ENCODE measurements around the gene ZNRF1. TPM values are rescaled to one million over a fixed set of nuclear protein-coding genes. Genes with fewer than 3 reads are reported as not detected.

ZNRF1 gene
- total RNA-seq, 3 donors from 2014 or later, result 12.8 to 27.5 (median 24.4) TPM

DNA sequence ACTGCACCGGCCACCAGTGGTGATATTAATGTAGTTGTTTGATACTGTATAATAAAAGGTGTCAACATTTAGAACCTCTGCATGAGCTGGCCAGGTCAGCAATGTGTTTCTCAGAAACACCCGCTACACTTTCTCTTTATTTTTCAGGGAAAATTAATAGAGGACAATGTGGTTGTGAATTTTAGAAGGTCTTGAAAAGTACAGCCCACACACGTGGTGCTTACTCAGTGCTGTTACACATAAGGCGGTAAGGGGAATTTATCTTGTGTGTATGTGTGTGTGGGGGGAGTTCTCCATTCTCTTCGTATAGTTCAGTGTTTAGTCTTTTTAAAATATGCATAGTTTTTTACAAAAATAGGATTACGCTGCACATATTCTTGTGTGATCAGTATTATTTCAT, 145.1 kb downstream of the ZNRF1 start:
- Histone ChIP-seq H3K27me3 (no peaks in the 10 kb centered on the region), H3K9me3 (peaks cover 9 to 11% of the 10 kb centered on the region in 2 donors), H3K4me1 (no peaks in the 10 kb centered on the region), H3K4me3 (no peak overlapping the region), H3K36me3 (no peaks in the 10 kb centered on the region), H3K27ac (no peak overlapping the region)
- no peak for TF ChIP-seq POLR2AphosphoS5 (IDR thresholded peaks at IDR 0.05)
- TF ChIP-seq POLR2A (IDR thresholded peaks at IDR 0.05), result no peak
- TF ChIP-seq, protein P1, sequence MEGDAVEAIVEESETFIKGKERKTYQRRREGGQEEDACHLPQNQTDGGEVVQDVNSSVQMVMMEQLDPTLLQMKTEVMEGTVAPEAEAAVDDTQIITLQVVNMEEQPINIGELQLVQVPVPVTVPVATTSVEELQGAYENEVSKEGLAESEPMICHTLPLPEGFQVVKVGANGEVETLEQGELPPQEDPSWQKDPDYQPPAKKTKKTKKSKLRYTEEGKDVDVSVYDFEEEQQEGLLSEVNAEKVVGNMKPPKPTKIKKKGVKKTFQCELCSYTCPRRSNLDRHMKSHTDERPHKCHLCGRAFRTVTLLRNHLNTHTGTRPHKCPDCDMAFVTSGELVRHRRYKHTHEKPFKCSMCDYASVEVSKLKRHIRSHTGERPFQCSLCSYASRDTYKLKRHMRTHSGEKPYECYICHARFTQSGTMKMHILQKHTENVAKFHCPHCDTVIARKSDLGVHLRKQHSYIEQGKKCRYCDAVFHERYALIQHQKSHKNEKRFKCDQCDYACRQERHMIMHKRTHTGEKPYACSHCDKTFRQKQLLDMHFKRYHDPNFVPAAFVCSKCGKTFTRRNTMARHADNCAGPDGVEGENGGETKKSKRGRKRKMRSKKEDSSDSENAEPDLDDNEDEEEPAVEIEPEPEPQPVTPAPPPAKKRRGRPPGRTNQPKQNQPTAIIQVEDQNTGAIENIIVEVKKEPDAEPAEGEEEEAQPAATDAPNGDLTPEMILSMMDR (IDR thresholded peaks at IDR 0.05), result no peak
- no peak for DNase-seq (ENCODE audit: low spot score in 2 of 2)
- intact Hi-C loops (cut with DNase I; ENCODE audit: low total_unique reads), result no loop called here

DNA sequence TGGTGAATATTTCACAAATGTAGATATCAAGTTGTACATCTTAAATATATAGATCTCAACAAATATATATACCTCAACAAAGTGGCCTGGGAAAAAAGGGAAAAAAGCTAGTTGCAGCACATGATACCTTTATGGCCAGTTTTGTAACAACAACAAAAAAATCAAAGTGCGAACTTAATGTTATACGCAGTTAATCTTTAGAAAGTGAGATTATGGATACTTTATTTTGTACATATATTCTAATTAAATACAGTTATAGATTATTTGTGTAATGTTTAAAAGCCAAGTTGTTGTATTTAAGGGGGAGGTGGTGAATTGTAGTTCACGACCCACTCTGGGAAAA, 149.1 kb downstream of the ZNRF1 start:
- no peaks in the 10 kb centered on the region for H3K4me1 ChIP-seq
- H3K27ac ChIP-seq, result peak overlapping the region; percentile 96 to 97
- intact Hi-C loops (cut with DNase I; ENCODE audit: low total_unique reads), result no loop called here
- H3K36me3 ChIP-seq, result no peaks in the 10 kb centered on the region
- peaks cover 22 to 32% of the 10 kb centered on the region in 2 donors for H3K9me3 ChIP-seq
- no peak for DNase-seq (ENCODE audit: low spot score in 2 of 2)
- TF ChIP-seq, protein P1 (IDR thresholded peaks at IDR 0.05), result no peak
- TF ChIP-seq POLR2A (IDR thresholded peaks at IDR 0.05) (no peak), POLR2AphosphoS5 (IDR thresholded peaks at IDR 0.05) (no peak)
- H3K27me3 ChIP-seq, result no peaks in the 10 kb centered on the region
- peak overlapping the region; percentile 75 to 93 (median 83) for H3K4me3 ChIP-seq

DNA sequence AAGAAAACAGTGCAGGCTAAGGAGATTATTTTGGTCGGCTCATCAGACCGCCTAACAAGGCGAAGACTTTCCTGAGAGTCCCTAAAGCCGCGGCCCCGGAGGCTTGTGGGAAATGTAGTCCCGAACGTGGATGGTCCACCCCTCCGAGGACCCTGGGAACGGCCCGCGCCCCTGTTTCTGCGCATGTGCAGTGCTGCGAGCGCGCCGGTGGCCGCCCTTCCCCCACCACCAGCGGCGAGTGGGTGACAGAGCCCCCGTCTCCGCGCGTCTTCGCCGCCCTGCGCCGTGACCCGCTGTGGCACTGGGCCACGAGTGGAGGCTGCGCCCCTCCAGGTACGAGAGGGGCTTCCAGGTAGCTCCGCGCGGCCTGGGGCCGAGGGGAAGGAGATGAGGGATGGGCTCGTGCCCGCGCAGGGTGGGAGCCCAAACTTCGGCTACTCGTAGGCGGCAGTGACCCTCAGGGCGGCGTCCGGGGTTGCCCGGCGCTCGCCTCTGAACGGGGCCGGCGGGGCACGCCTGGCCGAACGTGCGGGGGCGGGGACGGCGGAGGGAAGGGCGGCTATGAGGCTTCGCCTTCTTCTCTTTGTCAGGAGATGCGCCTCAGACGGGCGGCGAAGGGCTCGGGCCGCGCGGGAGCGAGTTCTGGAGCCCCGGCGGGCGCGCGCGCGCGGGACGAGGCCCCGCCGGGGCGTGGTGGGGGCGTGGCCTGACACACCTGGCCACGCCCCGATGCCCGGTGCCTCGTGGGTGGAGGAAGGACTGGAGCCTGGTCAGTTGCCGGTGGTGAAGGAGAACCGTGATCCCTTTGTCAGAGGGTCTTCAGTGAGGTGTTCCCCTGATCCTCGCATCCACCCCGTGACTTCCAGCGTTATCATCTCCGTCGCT, 149.7 kb downstream of the ZNRF1 start, which contains the start of gene ZFP1:
ZFP1 (plus strand) TSS at position 214 of the 885 bp plus-strand sequence. CDS start 4,428 bp downstream, outside the sequence.
- intact Hi-C loops (cut with DNase I; ENCODE audit: low total_unique reads), result no loop called here
- Histone ChIP-seq H3K27ac (peak within 1 kb of the TSS; percentile 96 to 97), H3K4me1 (no peaks in the 10 kb centered on the region), H3K27me3 (no peaks in the 10 kb centered on the region), H3K36me3 (no peaks in the 10 kb centered on the region), H3K9me3 (peaks cover 22 to 32% of the 10 kb centered on the region in 2 donors), H3K4me3 (peak within 1 kb of the TSS; percentile 75 to 93 (median 83))
- peak; percentile 93 to 95 for DNase-seq (ENCODE audit: low spot score in 2 of 2)
- TF ChIP-seq, protein P1 (IDR thresholded peaks at IDR 0.05), result no peak
- peak; percentile 78 to 92 (median 83) for TF ChIP-seq POLR2AphosphoS5 (IDR thresholded peaks at IDR 0.05)
- peak; percentile 24 for TF ChIP-seq POLR2A (IDR thresholded peaks at IDR 0.05)

DNA sequence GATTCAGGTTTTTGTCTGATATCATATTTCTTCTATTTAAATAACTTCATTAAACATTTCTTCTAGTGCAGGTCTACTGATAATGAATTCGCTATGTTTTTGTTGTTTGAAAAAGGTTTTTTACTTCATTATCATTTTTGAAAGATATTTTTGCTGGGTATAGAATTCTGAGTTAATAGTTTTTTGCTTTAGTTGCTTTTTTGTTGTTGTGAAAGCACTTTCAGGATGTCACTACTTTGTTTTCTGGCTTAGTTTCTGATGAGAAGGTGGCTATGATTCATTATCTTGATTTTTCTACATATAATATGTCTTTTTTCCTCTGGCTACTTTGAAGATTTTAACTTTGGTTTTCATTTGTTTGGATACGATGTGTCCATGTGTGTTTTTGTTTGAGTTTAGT, 153.0 kb downstream of the ZNRF1 start:
- Histone ChIP-seq H3K36me3 (no peaks in the 10 kb centered on the region), H3K4me1 (no peaks in the 10 kb centered on the region), H3K27ac (no peak overlapping the region), H3K27me3 (no peaks in the 10 kb centered on the region), H3K4me3 (no peak overlapping the region), H3K9me3 (peaks cover 11 to 23% of the 10 kb centered on the region in 2 donors)
- TF ChIP-seq POLR2A (IDR thresholded peaks at IDR 0.05), result no peak
- TF ChIP-seq POLR2AphosphoS5 (IDR thresholded peaks at IDR 0.05), result no peak
- TF ChIP-seq, protein P1 (IDR thresholded peaks at IDR 0.05), result no peak
- intact Hi-C loops (cut with DNase I; ENCODE audit: low total_unique reads), result no loop called here
- no peak for DNase-seq (ENCODE audit: low spot score in 2 of 2)

DNA sequence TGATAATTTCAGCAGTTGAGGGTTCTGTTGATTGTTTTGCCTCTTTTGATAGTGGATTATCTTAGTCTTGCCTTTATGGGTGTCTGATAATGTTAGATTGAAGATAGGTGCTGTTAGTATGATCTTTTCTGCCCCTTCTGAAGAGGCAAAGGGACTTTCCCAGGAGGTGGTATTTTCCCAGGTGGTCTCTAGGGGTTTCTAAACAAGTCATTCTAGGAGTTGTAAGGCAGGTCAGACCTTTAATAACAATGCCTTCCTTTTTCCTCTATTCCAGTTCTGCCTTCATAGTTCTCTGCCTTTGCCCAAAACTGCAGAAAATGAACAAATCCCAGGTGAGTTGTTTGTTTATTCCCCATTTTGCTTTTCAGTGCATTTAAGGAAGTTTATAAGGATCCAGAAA, 153.8 kb downstream of the ZNRF1 start:
- intact Hi-C loops (cut with DNase I; ENCODE audit: low total_unique reads), result no loop called here
- no peak for DNase-seq (ENCODE audit: low spot score in 2 of 2)
- TF ChIP-seq POLR2AphosphoS5 (IDR thresholded peaks at IDR 0.05), result no peak
- no peak for TF ChIP-seq POLR2A (IDR thresholded peaks at IDR 0.05)
- TF ChIP-seq, protein P1 (IDR thresholded peaks at IDR 0.05), result no peak
- H3K27me3 ChIP-seq, result no peaks in the 10 kb centered on the region
- H3K9me3 ChIP-seq, result peaks cover 11 to 23% of the 10 kb centered on the region in 2 donors
- no peaks in the 10 kb centered on the region for H3K4me1 ChIP-seq
- H3K27ac ChIP-seq, result no peak overlapping the region
- no peaks in the 10 kb centered on the region for H3K36me3 ChIP-seq
- no peak overlapping the region for H3K4me3 ChIP-seq

All from breast epithelium (tissue), 4 donors.